ENCODE data around the gene LILRA6. TPM values are rescaled to one million over a fixed set of nuclear protein-coding genes. Genes with fewer than 3 reads are reported as not detected.

Gene LILRA6
- total RNA-seq, 1 donor from 2014 or later, result not detected

DNA sequence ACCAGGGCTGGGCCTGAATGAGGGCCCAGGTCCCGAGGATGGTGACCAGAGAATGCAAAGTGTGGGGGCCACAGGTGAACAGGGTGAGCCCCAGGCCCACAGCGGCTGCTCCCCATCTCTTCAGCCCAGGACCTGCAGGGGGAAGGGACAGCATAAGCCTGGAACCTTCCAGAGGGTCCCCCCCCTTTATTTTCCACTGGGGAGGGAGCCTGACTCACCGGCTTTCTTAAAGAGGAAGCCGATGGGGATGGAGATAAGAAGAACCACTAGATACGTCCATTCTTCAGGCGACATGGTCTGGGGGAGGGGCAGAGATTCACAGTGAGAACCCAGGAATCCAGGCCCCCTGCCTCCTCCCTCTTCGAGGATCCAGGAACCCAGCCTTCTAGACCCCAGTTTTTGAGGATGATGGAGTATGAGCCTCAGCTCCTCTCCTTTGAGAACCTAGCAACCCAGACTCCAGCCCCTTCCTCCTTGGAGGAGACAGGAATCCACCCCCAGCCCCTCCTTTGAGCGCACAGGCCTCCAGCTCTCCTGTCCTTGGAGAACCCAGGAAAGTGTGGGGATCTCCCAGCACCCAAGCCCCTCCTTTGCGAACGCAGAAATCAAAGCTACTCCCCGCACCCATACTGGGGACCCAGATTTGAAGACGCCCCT, 54.2 kb downstream of the LILRA6 start:
- DNase-seq, result no peak

DNA sequence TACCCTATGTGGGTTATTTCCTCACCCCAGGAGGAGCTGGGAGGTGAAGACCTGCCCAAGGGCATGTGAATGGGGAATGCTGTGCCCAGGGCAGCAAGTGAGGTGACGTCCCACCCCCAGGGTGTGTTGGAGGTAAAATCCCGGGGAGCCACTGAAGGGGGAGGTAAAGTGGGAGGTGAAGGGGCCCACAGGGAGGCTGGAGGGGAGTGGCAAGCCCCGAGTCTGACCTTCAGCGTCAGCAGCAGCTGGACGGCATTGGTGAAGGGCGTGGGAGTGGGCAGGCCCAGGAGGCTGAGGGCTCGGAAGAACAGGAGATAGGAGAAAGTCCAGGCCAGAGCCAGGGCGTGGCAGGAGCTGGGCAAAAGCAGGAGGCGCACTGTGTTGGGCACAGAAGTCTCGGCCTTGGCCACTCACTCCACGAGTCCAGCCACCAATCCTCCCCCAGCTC, 55.6 kb downstream of the LILRA6 start:
- DNase-seq, result no peak

Small RNA genes within 50 kb of the gene (small RNA-seq; reads per million reads assigned to genes)
- gene MIR4752 (ENCODE audit: low replicate concordance), result not detected
- gene RNU6-1307P (ENCODE audit: low replicate concordance), result not detected

Other genes starting within 250 kb of the LILRA6 start
- gene VSTM1, start 178.9 kb downstream of the LILRA6 start, total RNA-seq, result not detected
- gene TARM1, start 161.4 kb downstream of the LILRA6 start, total RNA-seq, result not detected
- gene OSCAR, start 142.0 kb downstream of the LILRA6 start, total RNA-seq, result 1.5 TPM
- 2.2 TPM for gene NDUFA3, start 139.9 kb downstream of the LILRA6 start, total RNA-seq
- 8.7 TPM for gene TFPT, start 127.1 kb downstream of the LILRA6 start, total RNA-seq
- 44.9 TPM for gene PRPF31, start 127.0 kb downstream of the LILRA6 start, total RNA-seq
- gene CNOT3, start 105.0 kb downstream of the LILRA6 start, total RNA-seq, result 16.3 TPM
- gene LENG1, start 83.1 kb downstream of the LILRA6 start, total RNA-seq, result 7.5 TPM
- 4.3 TPM for gene TMC4, start 69.6 kb downstream of the LILRA6 start, total RNA-seq
- 12.0 TPM for gene MBOAT7, start 53.2 kb downstream of the LILRA6 start, total RNA-seq
- gene TSEN34, start 51.5 kb downstream of the LILRA6 start, total RNA-seq, result 46.5 TPM
- gene RPS9, start 41.9 kb downstream of the LILRA6 start, total RNA-seq, result 1,569 TPM
- 3.0 TPM for gene LILRB3, start 19.8 kb downstream of the LILRA6 start, total RNA-seq
- gene LILRB5, start 14.5 kb upstream of the LILRA6 start, total RNA-seq, result 4.1 TPM
- gene LILRB2, start 38.3 kb upstream of the LILRA6 start, total RNA-seq, result 0.72 TPM
- not detected for gene LILRA5, start 70.4 kb upstream of the LILRA6 start, total RNA-seq
- gene LILRA4, start 96.4 kb upstream of the LILRA6 start, total RNA-seq, result not detected
- 8.8 TPM for gene LAIR1, start 122.1 kb upstream of the LILRA6 start, total RNA-seq
- 15.0 TPM for gene TTYH1, start 172.7 kb upstream of the LILRA6 start, total RNA-seq
- gene LENG8, start 206.4 kb upstream of the LILRA6 start, total RNA-seq, result 38.4 TPM
- gene LENG9, start 221.0 kb upstream of the LILRA6 start, total RNA-seq, result 3.6 TPM
- gene CDC42EP5, start 230.5 kb upstream of the LILRA6 start, total RNA-seq, result 24.5 TPM

Data from tongue (tissue), 3 donors.